Kidney (tissue), 14 donors: ENCODE measurements around the gene SOAT1. TPM values are rescaled to one million over a fixed set of nuclear protein-coding genes. Genes with fewer than 3 reads are reported as not detected.
"Not testable (repeated sequence)": the region's sequence is repeated elsewhere in the genome, so short reads cannot be mapped to it uniquely, and the experiment has no call there.

Source experiments
- DNase-seq, 5 donors: peaks; one replicate each; pipeline ENCODE4 v3.0.0-alpha.2; 2013 to 2020
- FAIRE-seq: peaks from 2 replicates; lab custom pipeline; 2012; peaks lifted over from hg19 to GRCh38; lab: Jason Lieb, UNC
- H3K27ac ChIP-seq, 2 donors: one replicate each; pipeline ENCODE4 v1.7.0; 2013; ENCODE audit warnings: low read depth in 2 of 2, low read length in 2 of 2, inconsistent platforms in 1 of 2
- H3K27me3 ChIP-seq: one replicate; pipeline ENCODE4 v1.7.1; 2013; ENCODE audit warnings: low read length, inconsistent platforms; ENCODE audit not compliant: control insufficient read depth, insufficient read depth
- H3K36me3 ChIP-seq, 3 donors: one replicate each; pipeline versions ENCODE4 v1.7.0 to v1.7.1; 2013; ENCODE audit warnings: low read length in 3 of 3, control low read depth in 1 of 3, inconsistent platforms in 1 of 3; ENCODE audit not compliant: insufficient read depth in 3 of 3, control insufficient read depth in 2 of 3
- H3K4me1 ChIP-seq, 3 donors: one replicate each; pipeline versions ENCODE4 v1.7.0 to v1.7.1; 2013; ENCODE audit warnings: low read length in 3 of 3, inconsistent platforms in 1 of 3, low read depth in 1 of 3; ENCODE audit not compliant: control insufficient read depth in 2 of 3, insufficient read depth in 2 of 3
- H3K4me3 ChIP-seq, 3 donors: one replicate each; pipeline versions ENCODE4 v1.7.0 to v1.8.1; 2013; ENCODE audit warnings: low read length in 3 of 3, control low read depth in 1 of 3, inconsistent platforms in 1 of 3
- H3K9ac ChIP-seq, 3 donors: one replicate each; pipeline versions ENCODE4 v1.7.0 to v1.7.1; 2013; ENCODE audit warnings: low read length in 3 of 3, control low read depth in 1 of 3, inconsistent platforms in 1 of 3
- H3K9me3 ChIP-seq, 3 donors: one replicate each; pipeline versions ENCODE4 v1.7.0 to v1.7.1; 2013; ENCODE audit warnings: low read length in 3 of 3, control low read depth in 1 of 3, inconsistent platforms in 1 of 3; ENCODE audit not compliant: control insufficient read depth in 2 of 3, insufficient read depth in 1 of 3
- intact Hi-C: fragments of 100-400 bp; cut with DNase I; formaldehyde crosslinking; loops from one replicate; pipeline ENCODE4 v1.11.1; 2022
- polyA plus RNA-seq: library from polyadenylated mRNA; stranded (reverse); fragments of 350-450 nt; fragmentation: Illumina TruSeq; extraction: RNeasy Lipid Tissue Mini Kit (QIAGEN cat#74804); gene quantifications from one replicate; pipeline ENCODE4 v1.2.3, GENCODE V29; 2014; ENCODE audit warnings: low read depth, low replicate concordance; ENCODE audit not compliant: insufficient read depth
- total RNA-seq: library from RNA; stranded (reverse); fragmentation: NEBNext Ultra II Directional; extraction: Animal tissue kit (Norgen Biotek cat#: 25700); gene quantifications from one replicate; pipeline ENCODE4 v1.2.1, GENCODE V29; 2021
- TF ChIP-seq, protein P1 (sequence below): IDR thresholded peaks from 3 replicates; pipeline ENCODE4 v1.5.1; 2012; ENCODE audit warnings: mild to moderate bottlenecking, moderate library complexity, borderline replicate concordance; ENCODE audit not compliant: insufficient read depth; ENCODE audit errors: extremely low read depth
- donor health status: control.
- donor health status: control.
- donor health status: control.
- donor health status: control.
- donor health status: control.
- donor health status: DM: yes; HTN: yes; CAD: no.
- donor health status: Normal renal cell carcinoma (clear cell type).

The SOAT1 gene
- total and polyA plus RNA-seq, 2 donors from 2014 or later: 6.8 to 58.1 TPM

DNA sequence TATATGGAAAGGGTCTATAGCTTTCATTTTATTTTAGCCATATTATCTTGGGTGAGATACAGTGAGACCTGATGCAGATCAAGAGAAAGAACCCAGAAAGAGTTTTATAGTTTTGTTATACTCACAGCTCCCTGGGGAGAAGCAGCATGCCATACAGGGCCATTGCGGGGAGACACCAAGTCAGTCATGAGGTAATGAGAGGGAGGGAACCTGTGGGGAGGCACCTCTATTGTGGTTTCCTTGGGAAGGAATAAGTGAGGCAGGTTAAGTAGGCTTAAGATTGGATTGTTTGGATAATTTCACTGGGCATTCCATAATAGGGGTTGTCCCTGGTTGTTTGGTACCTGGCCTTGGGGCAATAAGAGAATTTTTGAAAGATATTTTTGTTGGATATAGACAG is 91.9 kb downstream of the SOAT1 start:
- Histone ChIP-seq H3K4me3 (no peak overlapping the region), H3K9me3 (no peaks in the 10 kb centered on the region), H3K4me1 (no peaks in the 10 kb centered on the region), H3K27ac (no peak overlapping the region), H3K36me3 (no peaks in the 10 kb centered on the region), H3K27me3 (no peaks in the 10 kb centered on the region), H3K9ac (no peak overlapping the region)
- TF ChIP-seq, protein P1, sequence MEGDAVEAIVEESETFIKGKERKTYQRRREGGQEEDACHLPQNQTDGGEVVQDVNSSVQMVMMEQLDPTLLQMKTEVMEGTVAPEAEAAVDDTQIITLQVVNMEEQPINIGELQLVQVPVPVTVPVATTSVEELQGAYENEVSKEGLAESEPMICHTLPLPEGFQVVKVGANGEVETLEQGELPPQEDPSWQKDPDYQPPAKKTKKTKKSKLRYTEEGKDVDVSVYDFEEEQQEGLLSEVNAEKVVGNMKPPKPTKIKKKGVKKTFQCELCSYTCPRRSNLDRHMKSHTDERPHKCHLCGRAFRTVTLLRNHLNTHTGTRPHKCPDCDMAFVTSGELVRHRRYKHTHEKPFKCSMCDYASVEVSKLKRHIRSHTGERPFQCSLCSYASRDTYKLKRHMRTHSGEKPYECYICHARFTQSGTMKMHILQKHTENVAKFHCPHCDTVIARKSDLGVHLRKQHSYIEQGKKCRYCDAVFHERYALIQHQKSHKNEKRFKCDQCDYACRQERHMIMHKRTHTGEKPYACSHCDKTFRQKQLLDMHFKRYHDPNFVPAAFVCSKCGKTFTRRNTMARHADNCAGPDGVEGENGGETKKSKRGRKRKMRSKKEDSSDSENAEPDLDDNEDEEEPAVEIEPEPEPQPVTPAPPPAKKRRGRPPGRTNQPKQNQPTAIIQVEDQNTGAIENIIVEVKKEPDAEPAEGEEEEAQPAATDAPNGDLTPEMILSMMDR: no peak
- intact Hi-C loops: no loop called here
- DNase-seq: no peak
- FAIRE-seq: no peak

DNA sequence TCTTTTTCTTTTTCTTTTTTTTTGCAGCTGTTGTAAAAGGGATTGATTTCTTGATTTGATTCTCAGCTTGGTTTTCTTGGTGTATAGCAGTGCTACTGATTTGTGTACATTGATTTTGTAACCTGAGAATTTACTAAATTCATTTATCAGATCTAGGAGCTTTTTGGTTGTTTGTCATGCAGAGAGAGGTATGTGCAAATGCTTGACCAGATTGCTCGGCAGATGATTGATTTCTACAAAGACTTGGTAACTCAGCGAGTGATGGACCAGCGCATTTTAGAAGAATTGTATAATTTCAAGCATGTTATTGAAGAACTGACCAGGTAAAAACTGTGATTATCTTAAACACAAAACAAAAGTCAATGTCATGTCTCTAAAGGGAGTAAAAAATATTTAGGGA is 100.1 kb downstream of the SOAT1 start:
- Histone ChIP-seq H3K27ac (no peak overlapping the region), H3K36me3 (no peaks in the 10 kb centered on the region), H3K9ac (no peak overlapping the region), H3K27me3 (no peaks in the 10 kb centered on the region), H3K4me3 (no peak overlapping the region), H3K9me3 (no peaks in the 10 kb centered on the region), H3K4me1 (no peaks in the 10 kb centered on the region)
- FAIRE-seq (no peak), DNase-seq (no peak)
- TF ChIP-seq, protein P1: no peak
- intact Hi-C loops: no loop called here

DNA sequence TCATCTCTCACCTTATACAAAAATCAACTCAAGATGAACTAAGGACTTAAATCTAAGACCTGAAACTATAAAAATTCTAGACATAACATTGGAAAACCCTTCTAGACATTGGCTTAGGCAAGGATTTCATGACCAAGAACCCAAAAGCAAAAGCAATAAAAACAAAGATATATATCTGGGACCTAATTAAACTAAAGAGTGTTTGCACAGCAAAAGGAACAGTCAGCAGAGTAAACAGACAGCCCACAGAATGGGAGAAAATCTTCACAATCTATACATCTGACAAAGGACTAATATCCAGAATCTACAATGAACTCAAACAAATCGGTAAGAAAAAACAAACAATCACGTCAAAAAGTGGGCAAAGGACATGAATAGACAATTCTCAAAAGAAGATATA is 105.8 kb downstream of the SOAT1 start:
- intact Hi-C loops, H3K9ac ChIP-seq, H3K27me3 ChIP-seq, H3K4me1 ChIP-seq, H3K4me3 ChIP-seq, H3K36me3 ChIP-seq, H3K27ac ChIP-seq, DNase-seq, H3K9me3 ChIP-seq, FAIRE-seq: not testable (repeated sequence)

Other genes with a start within 250 kb of the SOAT1 start
- gene TOR3A, start 211.7 kb upstream of the SOAT1 start, total RNA-seq: 33.1 TPM
- gene TOR3A, start 211.7 kb upstream of the SOAT1 start, polyA plus RNA-seq: 23.1 TPM
- gene ABL2, start 64.1 kb upstream of the SOAT1 start, total RNA-seq: 29.6 TPM
- gene ABL2, start 64.1 kb upstream of the SOAT1 start, polyA plus RNA-seq: 1.6 TPM
- gene AXDND1, start 72.2 kb downstream of the SOAT1 start, total RNA-seq: 0.57 TPM
- not detected for gene AXDND1, start 72.2 kb downstream of the SOAT1 start, polyA plus RNA-seq